Measurements from ENCODE around the gene SPIB.

The SPIB gene

GRCh38 chr19:50477751-50478515, 59.2 kb downstream of the SPIB start:
- in situ Hi-C loops (cut with HindIII; ENCODE audit: low pct_unique_long_range_greater_than_20kb, low sequenced_read_pairs): no loop called here
- TF ChIP-seq JUND (IDR thresholded peaks at IDR 0.05; ENCODE audit: low read depth): no peak
- DNase-seq (ENCODE audit: low read depth in 1 of 2, low spot score in 1 of 2): no peak

GRCh38 chr19:50478901-50479715, 60.4 kb downstream of the SPIB start:
- in situ Hi-C loops (cut with HindIII; ENCODE audit: low pct_unique_long_range_greater_than_20kb, low sequenced_read_pairs): no loop called here
- TF ChIP-seq JUND (IDR thresholded peaks at IDR 0.05; ENCODE audit: low read depth): no peak
- DNase-seq (ENCODE audit: low read depth in 1 of 2, low spot score in 1 of 2): peak in 1 of 2 experiments; percentile 43

DNA sequence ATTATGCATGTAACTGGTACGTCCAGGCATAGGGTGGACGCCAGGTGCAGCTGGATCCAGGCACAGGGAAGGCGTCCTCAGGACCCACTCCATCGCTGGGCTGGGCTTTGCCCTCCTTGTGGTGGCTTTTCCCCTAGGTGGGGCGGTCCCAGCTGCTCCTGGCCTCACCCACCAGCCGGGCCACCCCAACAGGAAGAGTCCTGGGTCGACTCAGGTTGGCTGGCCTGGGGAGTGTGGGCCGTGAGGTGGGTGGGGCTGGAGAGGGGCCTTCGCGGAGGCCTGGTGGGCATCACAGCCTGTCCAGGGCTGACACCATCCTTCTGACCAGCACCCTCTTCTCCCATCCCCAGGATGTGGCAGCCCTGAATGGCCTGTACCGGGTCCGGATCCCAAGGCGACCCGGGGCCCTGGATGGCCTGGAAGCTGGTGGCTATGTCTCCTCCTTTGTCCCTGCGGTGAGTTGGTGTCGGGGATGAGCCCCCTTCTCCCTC, 61.1 kb downstream of the SPIB start:
- DNase-seq (ENCODE audit: low read depth in 1 of 2, low spot score in 1 of 2): no peak
- TF ChIP-seq JUND (IDR thresholded peaks at IDR 0.05; ENCODE audit: low read depth): no peak
- in situ Hi-C loops (cut with HindIII; ENCODE audit: low pct_unique_long_range_greater_than_20kb, low sequenced_read_pairs): no loop called here

GRCh38 chr19:50480281-50481111, 61.8 kb downstream of the SPIB start:
- no peak for TF ChIP-seq JUND (IDR thresholded peaks at IDR 0.05; ENCODE audit: low read depth)
- DNase-seq (ENCODE audit: low read depth in 1 of 2, low spot score in 1 of 2): no peak
- in situ Hi-C loops (cut with HindIII; ENCODE audit: low pct_unique_long_range_greater_than_20kb, low sequenced_read_pairs): no loop called here

Data from T47D (cell line).